HepG2 (cell line): ENCODE results near the gene TBX21.

Experiments
- CTCF ChIP-seq: sonication (generic); formaldehyde crosslinking; IDR thresholded peaks from 2 replicates; pipeline ENCODE4 v1.5.0; 2020; ENCODE audit warnings: mild to moderate bottlenecking, missing genetic modification reagents, moderate library complexity
- HDAC6 ChIP-seq: fragments of 200-600 bp; sonication (generic); IDR thresholded peaks from 2 replicates; pipeline ENCODE4 v1.7.0; 2017; ENCODE audit warnings: mild to moderate bottlenecking, antibody characterized with exemption, low read length, low read depth
- NFE2L1 ChIP-seq: sonication (generic); formaldehyde crosslinking; IDR thresholded peaks from 2 replicates; pipeline ENCODE4 v1.4.0; 2020; ENCODE audit warnings: missing genetic modification reagents, mild to moderate bottlenecking, borderline replicate concordance
- SMAD1 ChIP-seq: sonication (generic); formaldehyde crosslinking; IDR thresholded peaks from 2 replicates; pipeline ENCODE4 v1.4.0; 2020; ENCODE audit warnings: missing genetic modification reagents, low read depth, mild to moderate bottlenecking, borderline replicate concordance
- ZFP37 ChIP-seq: sonication (generic); formaldehyde crosslinking; IDR thresholded peaks from 2 replicates; pipeline ENCODE4 v1.4.0; 2020; ENCODE audit warnings: missing genetic modification reagents, borderline replicate concordance
- ZNF136 ChIP-seq: sonication (generic); formaldehyde crosslinking; IDR thresholded peaks from 2 replicates; pipeline ENCODE4 v1.8.1; 2022; ENCODE audit warnings: low read depth, mild to moderate bottlenecking, moderate library complexity, missing genetic modification reagents
- TF ChIP-seq, protein P1 (sequence below): sonication (generic); formaldehyde crosslinking; IDR thresholded peaks from 2 replicates; pipeline ENCODE4 v1.8.0; 2022; ENCODE audit warnings: mild to moderate bottlenecking, missing genetic modification reagents, moderate library complexity
- TF ChIP-seq, protein P2 (sequence below): IDR thresholded peaks from 2 replicates; pipeline ENCODE4 v1.6.1; 2012; ENCODE audit warnings: inconsistent platforms

GRCh38 chr17:47700471-47701449 lies 32.3 kb upstream of the TBX21 start:
- TF ChIP-seq ZNF136 (CRISPR knock-in tag) (no peak), CTCF (CRISPR knock-in tag) (no peak), ZFP37 (CRISPR knock-in tag) (no peak), SMAD1 (CRISPR knock-in tag) (no peak), NFE2L1 (CRISPR knock-in tag) (no peak), HDAC6 (no peak)
- TF ChIP-seq, protein P1, sequence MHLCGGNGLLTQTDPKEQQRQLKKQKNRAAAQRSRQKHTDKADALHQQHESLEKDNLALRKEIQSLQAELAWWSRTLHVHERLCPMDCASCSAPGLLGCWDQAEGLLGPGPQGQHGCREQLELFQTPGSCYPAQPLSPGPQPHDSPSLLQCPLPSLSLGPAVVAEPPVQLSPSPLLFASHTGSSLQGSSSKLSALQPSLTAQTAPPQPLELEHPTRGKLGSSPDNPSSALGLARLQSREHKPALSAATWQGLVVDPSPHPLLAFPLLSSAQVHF (CRISPR knock-in tag) = no peak
- TF ChIP-seq, protein P2, sequence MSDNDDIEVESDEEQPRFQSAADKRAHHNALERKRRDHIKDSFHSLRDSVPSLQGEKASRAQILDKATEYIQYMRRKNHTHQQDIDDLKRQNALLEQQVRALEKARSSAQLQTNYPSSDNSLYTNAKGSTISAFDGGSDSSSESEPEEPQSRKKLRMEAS = no peak
